Smooth muscle cell (in vitro differentiated cells): ENCODE results near the gene GNAI1. TPM values are rescaled to one million over a fixed set of nuclear protein-coding genes. Genes with fewer than 3 reads are reported as not detected.

Experiments
- DNase-seq: peaks from one replicate; lab custom pipeline; 2025; ENCODE audit not compliant: unreplicated experiment; lab: John Stamatoyannopoulos, UW
- H2AFZ ChIP-seq: fragments of 200-600 bp; sonication (generic); 2 replicates; pipeline ENCODE4 v1.6.0; 2016; ENCODE audit warnings: antibody characterized with exemption, low read depth, mild to moderate bottlenecking
- H3F3A ChIP-seq: fragments of 200-600 bp; sonication (generic); 2 replicates; pipeline ENCODE4 v1.6.0; 2017; ENCODE audit warnings: antibody characterized with exemption, low read depth
- H3K27ac ChIP-seq: fragments of 200-600 bp; sonication (generic); 2 replicates; pipeline ENCODE4 v1.5.1; 2016; ENCODE audit warnings: low read depth, mild to moderate bottlenecking
- H3K27me3 ChIP-seq: fragments of 200-600 bp; sonication (generic); 2 replicates; pipeline ENCODE4 v1.6.1; 2016; ENCODE audit warnings: low read depth, mild to moderate bottlenecking
- H3K36me3 ChIP-seq: fragments of 200-600 bp; sonication (generic); 2 replicates; pipeline ENCODE4 v1.5.1; 2016; ENCODE audit warnings: low read depth
- H3K4me1 ChIP-seq: fragments of 200-600 bp; sonication (generic); 2 replicates; pipeline ENCODE4 v1.5.1; 2016; ENCODE audit warnings: low read depth
- H3K4me2 ChIP-seq: fragments of 200-600 bp; sonication (generic); 2 replicates; pipeline ENCODE4 v1.6.0; 2016; ENCODE audit warnings: mild to moderate bottlenecking
- H3K4me3 ChIP-seq: fragments of 200-600 bp; sonication (generic); 2 replicates; pipeline ENCODE4 v1.5.1; 2016; ENCODE audit warnings: mild to moderate bottlenecking
- H3K79me2 ChIP-seq: fragments of 200-600 bp; sonication (generic); 2 replicates; pipeline ENCODE4 v1.6.0; 2016; ENCODE audit warnings: low read depth, mild to moderate bottlenecking
- H3K9ac ChIP-seq: fragments of 200-600 bp; sonication (generic); 2 replicates; pipeline ENCODE4 v1.6.0; 2016; ENCODE audit warnings: low read depth
- H3K9me3 ChIP-seq: fragments of 200-600 bp; sonication (generic); replicated peaks from 2 replicates; pipeline ENCODE4 v1.5.1; 2016; ENCODE audit warnings: low read depth
- H4K20me1 ChIP-seq: fragments of 200-600 bp; sonication (generic); 2 replicates; pipeline ENCODE4 v1.6.0; 2016; ENCODE audit warnings: low read depth
- WGBS: methylation state at CpG from one replicate; pipeline ENCODE4 v1.1.7; 2016; ENCODE audit warnings: low lambda C conversion rate; 5-methylcytosine and 5-hydroxymethylcytosine counted together
- polyA plus RNA-seq: library from polyadenylated mRNA; unstranded; fragments of >200 nt; fragmentation: Nextera tagmentation; extraction: Ambion mirVana; gene quantifications from 2 replicates; pipeline ENCODE4 v1.2.1, GENCODE V29; 2016
- total RNA-seq: library from RNA; depleted of rRNA; stranded (reverse); fragments of >200 nt; gene quantifications from 2 replicates; pipeline ENCODE4 v1.2.3, GENCODE V29; 2014
- TF ChIP-seq, protein P1 (sequence below): fragments of 200-600 bp; sonication (generic); IDR thresholded peaks from 2 replicates; pipeline ENCODE4 v1.5.1; 2017; ENCODE audit warnings: borderline replicate concordance, mild to moderate bottlenecking, antibody characterized with exemption; ENCODE audit not compliant: insufficient read depth, poor library complexity, severe bottlenecking

Gene GNAI1
- total and polyA plus RNA-seq, 2 experiments from 2014 or later = 204 to 223 TPM

DNA sequence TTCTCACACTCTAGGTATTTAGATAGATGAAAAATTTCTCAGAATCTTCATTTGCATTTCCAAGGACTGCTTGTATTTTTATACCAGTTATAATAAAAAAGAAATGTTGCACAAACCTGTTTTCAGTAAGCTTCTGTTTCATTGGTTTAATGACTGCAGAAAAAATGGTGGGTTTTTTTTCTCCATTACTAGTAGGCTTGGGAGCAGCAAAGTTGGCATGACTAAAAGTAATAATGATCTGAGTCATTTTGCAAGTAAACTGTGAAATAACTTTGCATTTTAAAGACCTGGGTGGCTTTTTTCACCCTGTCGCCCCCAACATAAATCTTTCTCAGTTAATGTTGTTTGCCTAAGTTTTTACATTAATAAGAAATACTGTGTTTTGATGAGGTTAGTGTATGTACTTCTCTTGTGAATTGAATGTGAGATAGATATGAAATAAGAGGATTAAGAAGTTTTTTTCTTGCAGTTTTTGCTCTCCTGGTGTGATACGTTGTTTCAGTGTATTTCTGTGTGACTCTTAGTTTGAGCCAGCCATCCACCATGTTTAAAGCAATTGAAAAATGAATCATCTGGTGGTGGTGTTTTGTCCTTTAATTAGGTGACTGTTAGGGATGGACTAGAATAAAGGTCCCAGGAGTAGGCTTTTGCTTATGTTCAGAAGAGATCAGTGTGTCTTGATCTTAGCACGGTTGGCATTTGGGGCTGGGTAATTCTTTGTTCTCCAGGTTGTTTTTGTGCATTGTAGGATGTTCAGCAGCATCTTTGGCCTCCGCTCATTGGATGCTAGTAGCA lies 1.8 kb downstream of the GNAI1 start:
- H3K9me3 ChIP-seq = no peaks in the 10 kb centered on the region
- WGBS = 20% methylated on average over 4 of the region's 4 CpGs
- peaks cover 27% of the 10 kb centered on the region for H3K4me1 ChIP-seq
- TF ChIP-seq, protein P1, sequence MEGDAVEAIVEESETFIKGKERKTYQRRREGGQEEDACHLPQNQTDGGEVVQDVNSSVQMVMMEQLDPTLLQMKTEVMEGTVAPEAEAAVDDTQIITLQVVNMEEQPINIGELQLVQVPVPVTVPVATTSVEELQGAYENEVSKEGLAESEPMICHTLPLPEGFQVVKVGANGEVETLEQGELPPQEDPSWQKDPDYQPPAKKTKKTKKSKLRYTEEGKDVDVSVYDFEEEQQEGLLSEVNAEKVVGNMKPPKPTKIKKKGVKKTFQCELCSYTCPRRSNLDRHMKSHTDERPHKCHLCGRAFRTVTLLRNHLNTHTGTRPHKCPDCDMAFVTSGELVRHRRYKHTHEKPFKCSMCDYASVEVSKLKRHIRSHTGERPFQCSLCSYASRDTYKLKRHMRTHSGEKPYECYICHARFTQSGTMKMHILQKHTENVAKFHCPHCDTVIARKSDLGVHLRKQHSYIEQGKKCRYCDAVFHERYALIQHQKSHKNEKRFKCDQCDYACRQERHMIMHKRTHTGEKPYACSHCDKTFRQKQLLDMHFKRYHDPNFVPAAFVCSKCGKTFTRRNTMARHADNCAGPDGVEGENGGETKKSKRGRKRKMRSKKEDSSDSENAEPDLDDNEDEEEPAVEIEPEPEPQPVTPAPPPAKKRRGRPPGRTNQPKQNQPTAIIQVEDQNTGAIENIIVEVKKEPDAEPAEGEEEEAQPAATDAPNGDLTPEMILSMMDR = no peak
- H3K9ac ChIP-seq = peak overlapping the region; percentile 93
- peak overlapping the region; percentile 76 for H3K27ac ChIP-seq
- peaks cover 54% of the 10 kb centered on the region for H4K20me1 ChIP-seq
- H3K36me3 ChIP-seq = no peaks in the 10 kb centered on the region
- peak overlapping the region; percentile 20 for H2AFZ ChIP-seq
- peaks cover 10% of the 10 kb centered on the region for H3F3A ChIP-seq
- peaks cover 65% of the 10 kb centered on the region for H3K79me2 ChIP-seq
- DNase-seq = no peak
- H3K4me3 ChIP-seq = peak overlapping the region; percentile 98
- no peaks in the 10 kb centered on the region for H3K27me3 ChIP-seq
- peak overlapping the region; percentile 89 for H3K4me2 ChIP-seq

DNA sequence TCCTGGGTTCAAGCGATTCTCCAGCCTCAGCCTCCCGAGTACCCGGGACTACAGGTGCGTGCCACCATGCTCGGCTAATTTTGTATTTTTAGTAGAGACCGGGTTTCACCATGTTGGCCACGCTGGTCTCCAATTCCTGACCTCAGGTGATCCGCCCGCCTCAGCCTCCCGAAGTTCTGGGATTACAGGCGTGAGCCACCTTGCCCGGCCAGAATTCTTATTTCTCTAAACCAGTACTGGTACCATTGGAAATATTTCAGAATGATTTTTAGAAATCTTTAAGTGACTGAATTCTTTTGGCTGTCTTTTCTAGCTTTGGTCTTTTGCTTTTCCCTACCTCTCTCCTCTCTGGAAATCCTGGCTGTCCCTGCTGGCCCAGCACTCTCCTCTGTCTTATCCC lies 2.8 kb downstream of the GNAI1 start:
- no peaks in the 10 kb centered on the region for H3K36me3 ChIP-seq
- peaks cover 27% of the 10 kb centered on the region for H3K4me1 ChIP-seq
- 98% methylated on average over 12 of the region's 12 CpGs for WGBS
- H2AFZ ChIP-seq = no peak overlapping the region
- H3F3A ChIP-seq = peaks cover 10% of the 10 kb centered on the region
- peak overlapping the region; percentile 89 for H3K4me2 ChIP-seq
- peaks cover 74% of the 10 kb centered on the region for H3K79me2 ChIP-seq
- H4K20me1 ChIP-seq = peaks cover 64% of the 10 kb centered on the region
- H3K9me3 ChIP-seq = no peaks in the 10 kb centered on the region
- peak overlapping the region; percentile 98 for H3K4me3 ChIP-seq
- TF ChIP-seq, protein P1 = no peak
- no peaks in the 10 kb centered on the region for H3K27me3 ChIP-seq
- peak overlapping the region; percentile 13 for H3K9ac ChIP-seq
- H3K27ac ChIP-seq = peak overlapping the region; percentile 25
- DNase-seq = no peak

DNA sequence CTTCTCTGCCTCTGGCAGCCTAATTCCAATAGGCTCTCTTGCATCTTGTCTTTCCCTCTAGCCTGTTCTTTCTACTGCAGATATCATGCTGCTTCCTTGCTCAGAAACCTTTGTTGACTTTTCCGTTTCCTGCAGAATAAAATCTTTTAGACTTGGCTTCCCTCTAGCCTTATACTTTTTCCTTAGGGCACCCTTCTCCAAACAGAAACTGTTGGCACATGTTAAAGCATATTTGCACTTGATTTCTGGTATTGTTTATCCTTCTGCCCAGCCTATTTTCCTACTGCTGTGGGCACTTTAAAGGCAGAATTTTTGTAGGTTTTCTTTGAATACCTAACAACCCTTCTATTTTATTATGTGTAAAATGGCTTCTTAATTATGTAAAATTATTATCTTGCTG lies 4.6 kb downstream of the GNAI1 start:
- H3K36me3 ChIP-seq = no peaks in the 10 kb centered on the region
- TF ChIP-seq, protein P1 = no peak
- H3K27ac ChIP-seq = peak overlapping the region; percentile 1
- peak overlapping the region; percentile 98 for H3K4me3 ChIP-seq
- H3K27me3 ChIP-seq = no peaks in the 10 kb centered on the region
- H3K9ac ChIP-seq = peak overlapping the region; percentile 8
- peaks cover 31% of the 10 kb centered on the region for H3K4me1 ChIP-seq
- H2AFZ ChIP-seq = no peak overlapping the region
- H3F3A ChIP-seq = no peaks in the 10 kb centered on the region
- H3K4me2 ChIP-seq = peak overlapping the region; percentile 89
- 43% methylated on average over 1 of the region's 1 CpG for WGBS
- H4K20me1 ChIP-seq = peaks cover 82% of the 10 kb centered on the region
- H3K79me2 ChIP-seq = peaks cover 92% of the 10 kb centered on the region
- no peaks in the 10 kb centered on the region for H3K9me3 ChIP-seq
- DNase-seq = no peak
